Gastrocnemius medialis (tissue), 4 donors: ENCODE data around the gene PPIG.

Experiments used
- CTCF ChIP-seq, 5 experiments: fragments of 450-650 bp in 3 of 5; fragments of 200-600 bp in 2 of 5; sonication (generic) in 2 of 5; IDR thresholded peaks in 4 of 5; conservative IDR thresholded peaks in 1 of 5; 1 replicate in 4 of 5; 2 replicates in 1 of 5; pipeline ENCODE4 v1.5.1; 2016 to 2019; ENCODE audit warnings: antibody characterized with exemption in 5 of 5, mild to moderate bottlenecking in 3 of 5, moderate library complexity in 3 of 5
- POLR2A ChIP-seq, 2 donors: fragments of 450-650 bp; IDR thresholded peaks; one replicate each; pipeline ENCODE4 v1.6.1; 2017; ENCODE audit warnings: antibody characterized with exemption in 2 of 2, mild to moderate bottlenecking in 2 of 2, moderate library complexity in 2 of 2

- TF ChIP-seq CTCF (IDR thresholded peaks at IDR 0.05 in 4 of 5, conservative IDR thresholded peaks at IDR 0.05 in 1 of 5) (no peak), POLR2A (IDR thresholded peaks at IDR 0.05) (no peak)
Observed at GRCh38 chr2:169658877-169659276, 74.7 kb downstream of the PPIG start.
